Adipocyte (in vitro differentiated cells): ENCODE data around the gene VSTM2L.

Source experiments
- DNase-seq: peaks from one replicate; pipeline ENCODE4 v3.0.0-alpha.2; 2015; ENCODE audit warnings: low read depth
- H3K27me3 ChIP-seq: replicated peaks from 2 replicates; pipeline ENCODE4 v1.7.0; 2013; ENCODE audit warnings: mild to moderate bottlenecking, low read length, moderate library complexity; ENCODE audit not compliant: control insufficient read depth, insufficient read depth
- H3K36me3 ChIP-seq: 2 replicates; pipeline ENCODE4 v1.7.0; 2013; ENCODE audit warnings: low read length, mild to moderate bottlenecking, moderate library complexity; ENCODE audit not compliant: control insufficient read depth, insufficient read depth, severe bottlenecking
- H3K4me1 ChIP-seq: 2 replicates; pipeline ENCODE4 v1.7.0; 2013; ENCODE audit warnings: mild to moderate bottlenecking, low read length, moderate library complexity; ENCODE audit not compliant: control insufficient read depth, insufficient read depth
- H3K4me3 ChIP-seq: 2 replicates; pipeline ENCODE4 v1.7.0; 2013; ENCODE audit warnings: mild to moderate bottlenecking, low read length, moderate library complexity
- H3K9ac ChIP-seq: 2 replicates; pipeline ENCODE4 v1.7.0; 2013; ENCODE audit warnings: mild to moderate bottlenecking, low read length, moderate library complexity
- H3K9me3 ChIP-seq: 2 replicates; pipeline ENCODE4 v1.7.0; 2013; ENCODE audit warnings: mild to moderate bottlenecking, low read length, moderate library complexity; ENCODE audit not compliant: control insufficient read depth

The VSTM2L gene

GRCh38 chr20:37893566-37894241, 9.2 kb upstream of the VSTM2L start:
- H3K36me3 ChIP-seq = no peaks in the 10 kb centered on the region
- no peak overlapping the region for H3K4me3 ChIP-seq
- H3K9ac ChIP-seq = no peak overlapping the region
- DNase-seq = no peak
- H3K27me3 ChIP-seq = peaks cover 25% of the 10 kb centered on the region
- no peaks in the 10 kb centered on the region for H3K9me3 ChIP-seq
- no peaks in the 10 kb centered on the region for H3K4me1 ChIP-seq

- no peak overlapping the region for H3K4me3 ChIP-seq
- H3K4me1 ChIP-seq = no peaks in the 10 kb centered on the region
- DNase-seq = no peak
- no peak overlapping the region for H3K9ac ChIP-seq
- peaks cover 25% of the 10 kb centered on the region for H3K27me3 ChIP-seq
- no peaks in the 10 kb centered on the region for H3K9me3 ChIP-seq
- no peaks in the 10 kb centered on the region for H3K36me3 ChIP-seq
Measured at GRCh38 chr20:37894454-37894853, 8.5 kb upstream of the VSTM2L start.

GRCh38 chr20:37895166-37895565, 7.8 kb upstream of the VSTM2L start:
- no peaks in the 10 kb centered on the region for H3K4me1 ChIP-seq
- no peaks in the 10 kb centered on the region for H3K36me3 ChIP-seq
- H3K27me3 ChIP-seq = peaks cover 23% of the 10 kb centered on the region
- H3K9ac ChIP-seq = no peak overlapping the region
- no peaks in the 10 kb centered on the region for H3K9me3 ChIP-seq
- no peak overlapping the region for H3K4me3 ChIP-seq
- no peak for DNase-seq

- no peaks in the 10 kb centered on the region for H3K9me3 ChIP-seq
- H3K9ac ChIP-seq = no peak overlapping the region
- H3K4me3 ChIP-seq = no peak overlapping the region
- H3K36me3 ChIP-seq = no peaks in the 10 kb centered on the region
- no peak for DNase-seq
- peaks cover 30% of the 10 kb centered on the region for H3K27me3 ChIP-seq
- no peaks in the 10 kb centered on the region for H3K4me1 ChIP-seq
Measured at GRCh38 chr20:37896932-37897548, 5.9 kb upstream of the VSTM2L start.

- H3K9me3 ChIP-seq = no peaks in the 10 kb centered on the region
- no peak for DNase-seq
- H3K9ac ChIP-seq = no peak overlapping the region
- H3K27me3 ChIP-seq = peaks cover 25% of the 10 kb centered on the region
- H3K4me3 ChIP-seq = no peak overlapping the region
- no peaks in the 10 kb centered on the region for H3K4me1 ChIP-seq
- no peaks in the 10 kb centered on the region for H3K36me3 ChIP-seq
Measured at GRCh38 chr20:37898233-37899104, 4.5 kb upstream of the VSTM2L start.

GRCh38 chr20:37899105-37900045, 3.6 kb upstream of the VSTM2L start:
- H3K9ac ChIP-seq = no peak overlapping the region
- H3K27me3 ChIP-seq = peaks cover 22% of the 10 kb centered on the region
- H3K36me3 ChIP-seq = no peaks in the 10 kb centered on the region
- no peak for DNase-seq
- no peaks in the 10 kb centered on the region for H3K9me3 ChIP-seq
- H3K4me3 ChIP-seq = no peak overlapping the region
- no peaks in the 10 kb centered on the region for H3K4me1 ChIP-seq

GRCh38 chr20:37901240-37901639, 1.7 kb upstream of the VSTM2L start:
- DNase-seq = peak; percentile 19
- H3K9ac ChIP-seq = no peak overlapping the region
- peaks cover 17% of the 10 kb centered on the region for H3K27me3 ChIP-seq
- H3K4me1 ChIP-seq = no peaks in the 10 kb centered on the region
- H3K36me3 ChIP-seq = no peaks in the 10 kb centered on the region
- no peak overlapping the region for H3K4me3 ChIP-seq
- H3K9me3 ChIP-seq = no peaks in the 10 kb centered on the region

- DNase-seq = peak; percentile 40
- Histone ChIP-seq H3K27me3 (peaks cover 17% of the 10 kb centered on the region), H3K4me1 (no peaks in the 10 kb centered on the region), H3K9ac (no peak overlapping the region), H3K9me3 (no peaks in the 10 kb centered on the region), H3K36me3 (no peaks in the 10 kb centered on the region), H3K4me3 (no peak overlapping the region)
Measured at GRCh38 chr20:37901654-37902503, 1.0 kb upstream of the VSTM2L start.

GRCh38 chr20:37903317-37904007, 535 bp downstream of the VSTM2L start:
- peaks cover 17% of the 10 kb centered on the region for H3K27me3 ChIP-seq
- H3K4me3 ChIP-seq = peak overlapping the region; percentile 46
- DNase-seq = no peak
- no peak overlapping the region for H3K9ac ChIP-seq
- H3K9me3 ChIP-seq = no peaks in the 10 kb centered on the region
- H3K36me3 ChIP-seq = no peaks in the 10 kb centered on the region
- H3K4me1 ChIP-seq = peaks cover 3% of the 10 kb centered on the region
